ENCODE measurements around the gene RAX.

RAX gene

DNA sequence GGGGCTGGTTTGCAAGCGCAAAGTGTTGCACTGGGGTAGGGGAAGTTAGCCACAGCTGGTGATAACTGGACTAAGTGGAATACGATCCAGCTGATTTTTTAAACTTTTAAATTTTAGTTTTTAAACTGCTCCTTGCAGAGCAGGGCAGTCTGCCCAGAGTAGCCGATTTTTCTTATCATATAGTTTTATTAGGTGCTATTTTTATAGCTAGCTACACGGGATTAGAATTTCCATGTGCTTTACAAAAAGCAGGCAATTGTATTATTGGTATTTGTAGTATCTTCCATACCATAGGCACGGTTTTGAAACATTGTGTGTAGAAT, 35.6 kb upstream of the RAX start:
- Histone ChIP-seq H3K9me2 (replicated peaks; ENCODE audit: control insufficient read depth, low read length) (no peaks in the 10 kb centered on the region), H3K4me1 (ENCODE audit: control insufficient read depth, low read length) (no peaks in the 10 kb centered on the region), H4K20me1 (ENCODE audit: control insufficient read depth, insufficient read depth, low read depth, low read length) (no peaks in the 10 kb centered on the region), H3K4me3 (ENCODE audit: low read length) (peak overlapping the region; percentile 46), H3K4me2 (ENCODE audit: low read length) (peak overlapping the region; percentile 56), H3K27ac (ENCODE audit: low read depth, low read length) (no peak overlapping the region), H3K79me2 (ENCODE audit: control insufficient read depth, low read length) (no peaks in the 10 kb centered on the region), H3F3A (ENCODE audit: control insufficient read depth, insufficient read depth) (no peaks in the 10 kb centered on the region), H3K36me3 (ENCODE audit: control insufficient read depth, low read length) (no peaks in the 10 kb centered on the region), H3K9me3 (ENCODE audit: control insufficient read depth, insufficient read depth, low read length) (no peaks in the 10 kb centered on the region), H3K27me3 (ENCODE audit: control insufficient read depth, low read length) (peaks cover 31% of the 10 kb centered on the region)
- TF ChIP-seq, protein P1, sequence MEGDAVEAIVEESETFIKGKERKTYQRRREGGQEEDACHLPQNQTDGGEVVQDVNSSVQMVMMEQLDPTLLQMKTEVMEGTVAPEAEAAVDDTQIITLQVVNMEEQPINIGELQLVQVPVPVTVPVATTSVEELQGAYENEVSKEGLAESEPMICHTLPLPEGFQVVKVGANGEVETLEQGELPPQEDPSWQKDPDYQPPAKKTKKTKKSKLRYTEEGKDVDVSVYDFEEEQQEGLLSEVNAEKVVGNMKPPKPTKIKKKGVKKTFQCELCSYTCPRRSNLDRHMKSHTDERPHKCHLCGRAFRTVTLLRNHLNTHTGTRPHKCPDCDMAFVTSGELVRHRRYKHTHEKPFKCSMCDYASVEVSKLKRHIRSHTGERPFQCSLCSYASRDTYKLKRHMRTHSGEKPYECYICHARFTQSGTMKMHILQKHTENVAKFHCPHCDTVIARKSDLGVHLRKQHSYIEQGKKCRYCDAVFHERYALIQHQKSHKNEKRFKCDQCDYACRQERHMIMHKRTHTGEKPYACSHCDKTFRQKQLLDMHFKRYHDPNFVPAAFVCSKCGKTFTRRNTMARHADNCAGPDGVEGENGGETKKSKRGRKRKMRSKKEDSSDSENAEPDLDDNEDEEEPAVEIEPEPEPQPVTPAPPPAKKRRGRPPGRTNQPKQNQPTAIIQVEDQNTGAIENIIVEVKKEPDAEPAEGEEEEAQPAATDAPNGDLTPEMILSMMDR (IDR thresholded peaks at IDR 0.05; ENCODE audit: low read depth, low read length, poor library complexity, severe bottlenecking), result no peak
- no peak for TF ChIP-seq EZH2phosphoT487 (IDR thresholded peaks at IDR 0.05; ENCODE audit: borderline replicate concordance, low read length)

- Histone ChIP-seq H3K27me3 (ENCODE audit: control insufficient read depth, low read length) (peaks cover 36% of the 10 kb centered on the region), H3K4me1 (ENCODE audit: control insufficient read depth, low read length) (no peaks in the 10 kb centered on the region), H3K27ac (ENCODE audit: low read depth, low read length) (no peak overlapping the region), H3F3A (ENCODE audit: control insufficient read depth, insufficient read depth) (no peaks in the 10 kb centered on the region), H3K9me3 (ENCODE audit: control insufficient read depth, insufficient read depth, low read length) (no peaks in the 10 kb centered on the region), H3K36me3 (ENCODE audit: control insufficient read depth, low read length) (no peaks in the 10 kb centered on the region), H3K9me2 (replicated peaks; ENCODE audit: control insufficient read depth, low read length) (no peaks in the 10 kb centered on the region), H3K79me2 (ENCODE audit: control insufficient read depth, low read length) (no peaks in the 10 kb centered on the region), H3K4me3 (ENCODE audit: low read length) (peak overlapping the region; percentile 46), H4K20me1 (ENCODE audit: control insufficient read depth, insufficient read depth, low read depth, low read length) (no peaks in the 10 kb centered on the region), H3K4me2 (ENCODE audit: low read length) (peak overlapping the region; percentile 56)
- TF ChIP-seq, protein P1 (IDR thresholded peaks at IDR 0.05; ENCODE audit: low read depth, low read length, poor library complexity, severe bottlenecking), result peak; percentile 91
- 0 out of 2 replicates have a peak, but pooled peaks have one; percentile 35 for TF ChIP-seq EZH2phosphoT487 (IDR thresholded peaks at IDR 0.05; ENCODE audit: borderline replicate concordance, low read length)
Observed at GRCh38 chr18:59308248-59308937, 35.1 kb upstream of the RAX start.

GRCh38 chr18:59306640-59307039, 33.4 kb upstream of the RAX start:
- Histone ChIP-seq H3F3A (ENCODE audit: control insufficient read depth, insufficient read depth) (no peaks in the 10 kb centered on the region), H3K27me3 (ENCODE audit: control insufficient read depth, low read length) (peaks cover 43% of the 10 kb centered on the region), H3K4me3 (ENCODE audit: low read length) (no peak overlapping the region), H4K20me1 (ENCODE audit: control insufficient read depth, insufficient read depth, low read depth, low read length) (no peaks in the 10 kb centered on the region), H3K36me3 (ENCODE audit: control insufficient read depth, low read length) (no peaks in the 10 kb centered on the region), H3K79me2 (ENCODE audit: control insufficient read depth, low read length) (no peaks in the 10 kb centered on the region), H3K9me3 (ENCODE audit: control insufficient read depth, insufficient read depth, low read length) (no peaks in the 10 kb centered on the region), H3K27ac (ENCODE audit: low read depth, low read length) (no peak overlapping the region), H3K4me1 (ENCODE audit: control insufficient read depth, low read length) (no peaks in the 10 kb centered on the region), H3K4me2 (ENCODE audit: low read length) (no peak overlapping the region), H3K9me2 (replicated peaks; ENCODE audit: control insufficient read depth, low read length) (no peaks in the 10 kb centered on the region)
- TF ChIP-seq EZH2phosphoT487 (IDR thresholded peaks at IDR 0.05; ENCODE audit: borderline replicate concordance, low read length), result no peak
- TF ChIP-seq, protein P1 (IDR thresholded peaks at IDR 0.05; ENCODE audit: low read depth, low read length, poor library complexity, severe bottlenecking), result no peak

Data from DOHH2 (cell line).